Activated T-helper 1 cell treated with anti-CD3 and anti-CD28 coated beads, Interleukin-12 subunit alpha, Interleukin-12 subunit beta, Interleukin-2, Interleukin-4 antibody, amounts not matched to agents 30 ng/mL and 10 ng/mL and 1 ng/mL, durations not matched to agents 14 hours and 24 hours and 36 hours (primary cell): ENCODE data around the gene HRG. TPM values are rescaled to one million over a fixed set of nuclear protein-coding genes. Genes with fewer than 3 reads are reported as not detected.

Experiments used
- DNase-seq: peaks from one replicate; pipeline ENCODE4 v3.0.0; 2021; ENCODE audit warnings: low spot score
- H3K27ac Mint-ChIP-seq: one replicate; pipeline ENCODE4 v1.8.0; 2021; ENCODE audit warnings: mild to moderate bottlenecking, mixed read lengths
- H3K27me3 Mint-ChIP-seq: one replicate; pipeline ENCODE4 v1.8.0; 2022; ENCODE audit warnings: mild to moderate bottlenecking, moderate library complexity, mixed read lengths; ENCODE audit not compliant: insufficient read depth
- H3K36me3 Mint-ChIP-seq: one replicate; pipeline ENCODE4 v1.8.0; 2021; ENCODE audit warnings: low read depth, mixed read lengths
- H3K4me1 Mint-ChIP-seq: one replicate; pipeline ENCODE4 v1.8.0; 2021; ENCODE audit warnings: low read depth, mixed read lengths
- H3K4me3 Mint-ChIP-seq: one replicate; pipeline ENCODE4 v1.8.0; 2021; ENCODE audit warnings: mild to moderate bottlenecking, moderate library complexity, mixed read lengths
- H3K9me3 Mint-ChIP-seq: one replicate; pipeline ENCODE4 v1.8.0; 2021; ENCODE audit warnings: mixed read lengths
- intact Hi-C: fragments of 100-400 bp; cut with micrococcal nuclease; formaldehyde crosslinking; loops from one replicate; pipeline ENCODE4 v1.15.1; 2024
- total RNA-seq: library from RNA; stranded (reverse); gene quantifications from 2 replicates; pipeline ENCODE4 v1.2.3, GENCODE V29; 2022

HRG gene
- total RNA-seq, 1 donor from 2014 or later: not detected

DNA sequence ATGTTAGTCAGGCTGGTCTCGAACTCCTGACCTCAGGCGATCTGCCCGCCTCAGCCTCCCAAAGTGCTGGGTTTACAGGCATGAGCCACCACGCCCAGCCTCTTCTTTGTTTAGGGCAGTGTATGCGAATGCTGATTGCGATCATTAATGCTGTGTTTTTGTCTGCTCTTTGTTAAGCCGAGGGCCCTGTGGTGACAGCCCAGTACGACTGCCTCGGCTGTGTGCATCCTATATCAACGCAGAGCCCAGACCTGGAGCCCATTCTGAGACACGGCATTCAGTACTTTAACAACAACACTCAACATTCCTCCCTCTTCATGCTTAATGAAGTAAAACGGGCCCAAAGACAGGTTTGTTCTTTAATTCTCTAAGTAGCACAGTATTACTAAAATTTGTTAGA is 59.1 kb downstream of the HRG start:
- no peak overlapping the region for H3K4me3 Mint-ChIP-seq
- peaks cover 8% of the 10 kb centered on the region for H3K27me3 Mint-ChIP-seq
- no peak for DNase-seq
- H3K36me3 Mint-ChIP-seq: no peaks in the 10 kb centered on the region
- no peaks in the 10 kb centered on the region for H3K4me1 Mint-ChIP-seq
- H3K27ac Mint-ChIP-seq: no peak overlapping the region
- intact Hi-C loops: loop anchor here (5.0 kb wide), 1 partner anchor 637 kb away; no protein-coding TSS in a partner anchor
- no peaks in the 10 kb centered on the region for H3K9me3 Mint-ChIP-seq

Other genes starting within 250 kb of the HRG start
- gene CRYGS, start 121.6 kb upstream of the HRG start, total RNA-seq: 3.2 TPM in 2 replicates
- 17.7 and 19.2 TPM in 2 replicates for gene TBCCD1, start 98.7 kb upstream of the HRG start, total RNA-seq
- 71.0 and 75.8 TPM in 2 replicates for gene DNAJB11, start 95.3 kb upstream of the HRG start, total RNA-seq
- 0.16 TPM in 1 of 2 replicates, not detected in the other for gene AHSG, start 53.0 kb upstream of the HRG start, total RNA-seq
- not detected in 2 replicates for gene FETUB, start 25.6 kb upstream of the HRG start, total RNA-seq
- gene KNG1, start 51.3 kb downstream of the HRG start, total RNA-seq: not detected in 2 replicates
- 491 and 514 TPM in 2 replicates for gene EIF4A2, start 117.6 kb downstream of the HRG start, total RNA-seq
- gene RFC4, start 140.5 kb downstream of the HRG start, total RNA-seq: 111 and 122 TPM in 2 replicates
- not detected in 2 replicates for gene ADIPOQ, start 176.7 kb downstream of the HRG start, total RNA-seq